GF-D8 (cell line): ENCODE measurements around the gene RBM33.
"Not testable (repeated sequence)": the region's sequence is repeated elsewhere in the genome, so short reads cannot be mapped to it uniquely, and the experiment has no call there.

Experiments
- DNase-seq: peaks from one replicate; lab custom pipeline; 2025; lab: John Stamatoyannopoulos, UW

The RBM33 gene

GRCh38 chr7:155662343-155663043, 18.0 kb downstream of the RBM33 start:
- DNase-seq, result no peak

- DNase-seq, result no peak
These were observed 19.5 kb downstream of the RBM33 start for GRCh38 chr7:155663937-155664336.

- no peak for DNase-seq
These were observed 20.9 kb downstream of the RBM33 start for GRCh38 chr7:155665079-155665956.

GRCh38 chr7:155665957-155666287, 21.5 kb downstream of the RBM33 start:
- DNase-seq, result no peak

- no peak for DNase-seq
These were observed 22.9 kb downstream of the RBM33 start for GRCh38 chr7:155667241-155667829.

GRCh38 chr7:155669717-155670505, 25.4 kb downstream of the RBM33 start:
- no peak for DNase-seq

GRCh38 chr7:155670521-155670920, 26.1 kb downstream of the RBM33 start:
- no peak for DNase-seq

GRCh38 chr7:155674556-155674955, 30.1 kb downstream of the RBM33 start:
- DNase-seq, result no peak

GRCh38 chr7:155676052-155676451, 31.6 kb downstream of the RBM33 start:
- DNase-seq, result peak; percentile 26

- DNase-seq, result no peak
These were observed 33.2 kb downstream of the RBM33 start for GRCh38 chr7:155677688-155678087.

- DNase-seq, result no peak
These were observed 35.7 kb downstream of the RBM33 start for GRCh38 chr7:155680124-155680523.

GRCh38 chr7:155680864-155681263, 36.4 kb downstream of the RBM33 start:
- DNase-seq, result no peak

- DNase-seq, result no peak
These were observed 37.2 kb downstream of the RBM33 start for GRCh38 chr7:155681663-155682062.

- no peak for DNase-seq
These were observed 38.0 kb downstream of the RBM33 start for GRCh38 chr7:155682484-155682883.

GRCh38 chr7:155683098-155683497, 38.6 kb downstream of the RBM33 start:
- DNase-seq, result no peak

GRCh38 chr7:155683714-155684113, 39.3 kb downstream of the RBM33 start:
- DNase-seq, result no peak

- DNase-seq, result no peak
These were observed 40.1 kb downstream of the RBM33 start for GRCh38 chr7:155684543-155684942.

GRCh38 chr7:155685070-155685790, 40.8 kb downstream of the RBM33 start:
- no peak for DNase-seq

- no peak for DNase-seq
These were observed 41.3 kb downstream of the RBM33 start for GRCh38 chr7:155685791-155686160.

GRCh38 chr7:155686620-155687324, 42.3 kb downstream of the RBM33 start:
- DNase-seq, result not testable (repeated sequence)

GRCh38 chr7:155688237-155688636, 43.8 kb downstream of the RBM33 start:
- DNase-seq, result not testable (repeated sequence)
